NCI-H345 (cell line): ENCODE measurements around the gene GCH1.
"Not testable (repeated sequence)": the region's sequence is repeated elsewhere in the genome, so short reads cannot be mapped to it uniquely, and the experiment has no call there.

Experiments
- DNase-seq: peaks from one replicate; lab custom pipeline; 2025; lab: John Stamatoyannopoulos, UW

GCH1 gene

DNA sequence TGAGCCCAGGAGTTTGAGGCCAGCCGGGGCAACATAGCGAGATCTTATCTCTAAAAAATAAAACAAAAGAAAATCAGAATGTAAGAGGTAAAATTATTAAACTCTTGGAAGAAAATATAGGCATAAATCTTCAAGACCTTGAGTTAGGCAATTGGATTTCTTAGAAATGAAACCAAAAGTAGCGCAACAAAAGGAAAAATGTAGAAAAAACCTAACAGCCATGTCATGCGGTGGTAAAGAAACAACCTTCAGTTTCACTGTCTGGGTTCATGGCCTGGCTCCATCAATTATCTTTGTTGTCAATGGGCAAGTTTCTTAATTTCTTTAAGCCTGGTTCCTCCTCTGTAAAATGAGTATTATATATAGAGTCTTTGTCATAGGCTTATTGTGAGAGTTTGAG is 5.6 kb upstream of the GCH1 start:
- no peak for DNase-seq

DNA sequence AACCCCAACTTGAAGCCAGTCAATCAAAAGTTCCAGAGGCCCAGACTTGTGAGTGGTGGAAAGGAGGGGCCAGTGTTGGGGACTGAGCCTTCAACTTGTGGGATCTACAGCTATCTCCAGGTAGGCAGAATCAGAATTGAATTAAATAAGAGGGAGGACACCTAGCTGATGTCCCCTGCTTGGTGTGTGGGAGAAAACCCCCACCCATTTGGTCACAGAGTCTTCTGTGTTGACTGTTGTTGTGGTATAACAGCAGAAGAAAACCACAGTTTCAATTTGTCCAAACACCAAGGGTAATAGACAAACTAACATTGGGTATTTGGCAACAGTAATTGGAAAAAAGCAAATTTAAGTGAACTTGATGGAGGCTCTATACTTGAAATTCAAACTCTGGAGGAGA is 3.4 kb upstream of the GCH1 start:
- no peak for DNase-seq

DNA sequence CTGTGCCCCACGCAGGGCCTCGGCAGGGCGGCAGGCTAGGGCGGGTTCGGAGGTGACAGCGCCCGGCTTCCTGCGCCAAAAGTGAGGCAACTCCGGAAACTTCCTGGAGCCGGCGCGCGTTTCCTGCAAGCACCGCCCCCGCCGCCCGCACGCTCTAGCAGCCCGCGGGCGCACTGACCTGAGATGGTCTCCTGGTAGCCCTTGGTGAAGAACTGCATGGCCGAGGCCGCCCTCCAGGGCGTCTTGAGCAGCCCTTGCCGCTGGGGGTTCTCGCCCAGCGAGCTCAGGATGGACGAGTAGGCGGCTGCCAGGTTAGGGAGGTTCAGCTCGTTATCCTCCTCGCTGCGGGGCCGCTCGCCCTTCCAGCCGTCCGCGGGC is 494 bp downstream of the GCH1 start:
- peak; percentile 71 for DNase-seq

DNA sequence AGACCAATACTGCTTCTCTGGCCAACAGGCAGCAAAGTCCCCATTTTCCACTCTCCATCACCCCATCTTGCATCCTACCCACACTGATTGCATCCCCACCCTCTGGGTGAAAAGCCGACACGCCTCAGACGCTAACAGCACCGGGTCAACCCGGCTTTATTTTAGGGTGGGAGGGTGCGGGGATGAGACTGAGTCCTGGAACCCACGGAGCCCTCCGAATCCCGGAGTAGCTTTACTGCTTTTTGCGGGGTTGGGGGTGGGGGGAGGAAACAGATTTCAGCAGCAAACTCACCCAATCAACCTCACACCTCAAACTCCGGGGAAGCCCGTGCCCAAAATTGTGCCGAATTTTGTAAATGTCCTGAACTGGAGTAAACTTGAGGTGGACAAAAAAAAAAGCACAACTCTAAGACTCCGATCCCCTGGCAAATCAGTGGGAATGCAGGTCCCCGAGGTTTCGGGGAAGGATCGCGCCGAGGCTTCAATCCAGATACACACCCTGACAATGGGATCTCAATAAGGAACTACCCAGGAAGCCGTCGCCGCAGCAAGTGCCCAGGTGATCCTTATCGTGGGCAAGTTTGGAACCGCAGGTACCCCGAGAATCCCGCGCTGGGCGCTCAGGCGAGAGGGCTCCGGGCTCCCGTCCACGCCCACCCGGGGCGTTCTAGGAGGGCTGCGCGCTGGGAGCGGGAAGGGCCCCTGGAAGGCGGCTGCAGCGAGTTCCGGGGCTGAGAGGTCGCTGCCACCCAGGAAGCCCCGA is 1.1 kb downstream of the GCH1 start:
- DNase-seq, result no peak

DNA sequence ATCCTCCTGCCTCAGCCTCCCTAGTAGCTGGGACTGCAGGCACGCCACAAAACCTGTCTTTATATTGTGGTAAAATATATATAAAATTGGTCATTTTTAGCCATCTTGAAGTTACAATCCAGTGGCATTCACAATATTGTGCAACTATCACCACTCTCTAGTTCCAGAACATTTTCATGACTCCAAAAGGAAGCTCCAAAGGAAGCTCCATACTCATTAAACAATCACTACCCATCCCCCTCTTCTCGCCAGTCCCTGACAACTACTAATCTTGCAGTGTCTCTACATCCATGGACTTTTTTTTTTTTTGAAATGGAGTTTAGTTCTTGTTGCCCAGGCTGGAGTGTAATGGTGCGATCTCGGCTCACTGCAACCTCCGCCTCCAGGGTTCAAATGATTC is 3.1 kb downstream of the GCH1 start:
- no peak for DNase-seq

DNA sequence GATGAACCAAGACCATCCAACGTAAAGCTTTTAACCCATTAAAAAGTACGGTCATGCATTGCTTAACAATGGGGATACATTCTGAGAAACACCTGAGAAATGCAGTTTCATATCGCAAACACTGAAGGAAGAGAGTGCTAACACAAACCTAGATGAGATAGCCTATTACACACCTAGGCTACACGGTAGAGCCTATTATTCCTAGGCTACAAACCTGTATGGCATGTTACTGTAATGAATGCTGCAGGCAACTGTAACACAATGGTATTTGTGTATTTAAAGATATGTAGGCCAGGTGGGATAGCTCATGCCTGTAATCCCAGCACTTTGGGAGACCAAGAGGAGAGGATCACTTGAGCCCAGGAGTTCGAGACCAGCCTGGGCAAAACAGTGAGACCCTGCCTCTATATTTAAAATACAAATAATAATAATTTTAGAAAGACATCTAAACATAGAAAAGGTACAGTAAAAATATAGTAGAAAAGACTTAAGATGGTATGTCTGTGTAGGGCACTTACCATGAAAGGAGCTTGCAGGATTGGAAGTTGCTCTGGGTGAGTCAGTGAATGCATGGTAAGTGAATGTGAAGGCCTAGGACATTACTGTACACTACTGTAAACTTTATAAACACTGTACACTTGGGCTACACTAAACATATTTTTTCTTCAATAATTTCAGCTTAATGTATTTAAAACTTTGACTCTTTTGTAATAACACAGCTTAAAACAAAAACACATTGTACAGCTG is 4.6 kb downstream of the GCH1 start:
- DNase-seq, result not testable (repeated sequence)

DNA sequence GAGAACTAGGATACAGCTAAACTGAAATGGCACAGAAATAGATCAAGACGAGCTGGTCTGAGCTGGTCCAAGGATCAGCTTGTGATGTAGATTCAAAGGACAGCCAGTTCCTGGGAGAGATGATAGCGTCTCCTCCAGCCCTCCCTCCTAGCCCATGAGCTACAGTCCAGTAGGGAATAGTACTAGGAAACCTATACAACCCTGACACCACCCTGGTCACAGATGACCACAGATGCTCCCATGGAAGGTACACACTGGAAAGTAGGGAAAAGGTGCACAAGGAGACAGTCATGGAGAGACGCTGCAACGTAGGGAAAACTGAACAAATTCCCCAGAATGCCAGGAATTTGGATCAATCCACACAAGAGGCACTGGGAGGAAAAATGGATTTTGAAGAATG is 6.9 kb downstream of the GCH1 start:
- no peak for DNase-seq

DNA sequence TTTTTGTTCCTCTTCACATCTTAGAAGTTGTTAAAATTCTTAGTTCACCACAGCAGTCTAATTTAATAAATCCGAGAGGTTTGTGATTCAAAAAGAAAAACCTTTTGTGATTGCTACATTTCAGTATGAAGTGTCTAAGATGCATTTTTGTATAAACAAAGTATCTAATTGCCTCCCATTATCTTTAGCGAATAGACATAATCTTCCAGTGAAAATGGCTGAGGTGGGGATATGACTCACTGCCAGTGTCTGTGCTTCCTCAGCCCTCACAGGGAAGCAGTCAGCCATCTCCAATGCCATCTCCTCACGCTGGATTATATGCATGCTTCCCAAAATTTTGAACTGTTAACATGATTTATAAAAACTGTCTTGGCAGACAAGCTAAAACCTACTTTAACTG is 7.6 kb downstream of the GCH1 start:
- no peak for DNase-seq

DNA sequence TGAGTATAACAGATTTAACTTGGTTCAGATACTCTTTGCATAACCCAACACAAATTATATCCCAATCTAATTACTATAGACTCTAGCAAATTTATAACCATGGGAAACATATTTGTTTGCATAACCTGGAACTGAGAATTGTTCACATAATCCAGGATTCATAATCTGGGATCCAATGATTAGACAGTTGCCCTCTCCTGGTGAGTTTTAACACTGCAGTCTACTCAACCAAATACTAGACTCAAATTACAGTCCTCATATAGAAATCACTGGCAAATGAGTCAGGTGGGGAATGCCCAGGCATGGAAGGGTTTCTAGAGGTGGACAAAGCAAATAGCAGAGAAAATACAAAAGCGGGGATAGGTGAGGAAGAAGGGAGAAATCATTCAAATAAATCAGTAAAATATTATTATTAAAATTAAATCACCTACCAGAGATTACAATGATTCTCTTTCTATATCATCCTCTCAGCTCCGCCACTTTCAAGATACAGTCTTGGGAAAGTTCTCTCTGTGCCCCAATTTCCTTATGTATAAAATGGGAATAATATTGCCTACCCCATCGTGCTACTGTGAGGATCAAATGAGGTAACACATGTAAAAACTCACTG is 9.4 kb downstream of the GCH1 start:
- peak; percentile 35 for DNase-seq

DNA sequence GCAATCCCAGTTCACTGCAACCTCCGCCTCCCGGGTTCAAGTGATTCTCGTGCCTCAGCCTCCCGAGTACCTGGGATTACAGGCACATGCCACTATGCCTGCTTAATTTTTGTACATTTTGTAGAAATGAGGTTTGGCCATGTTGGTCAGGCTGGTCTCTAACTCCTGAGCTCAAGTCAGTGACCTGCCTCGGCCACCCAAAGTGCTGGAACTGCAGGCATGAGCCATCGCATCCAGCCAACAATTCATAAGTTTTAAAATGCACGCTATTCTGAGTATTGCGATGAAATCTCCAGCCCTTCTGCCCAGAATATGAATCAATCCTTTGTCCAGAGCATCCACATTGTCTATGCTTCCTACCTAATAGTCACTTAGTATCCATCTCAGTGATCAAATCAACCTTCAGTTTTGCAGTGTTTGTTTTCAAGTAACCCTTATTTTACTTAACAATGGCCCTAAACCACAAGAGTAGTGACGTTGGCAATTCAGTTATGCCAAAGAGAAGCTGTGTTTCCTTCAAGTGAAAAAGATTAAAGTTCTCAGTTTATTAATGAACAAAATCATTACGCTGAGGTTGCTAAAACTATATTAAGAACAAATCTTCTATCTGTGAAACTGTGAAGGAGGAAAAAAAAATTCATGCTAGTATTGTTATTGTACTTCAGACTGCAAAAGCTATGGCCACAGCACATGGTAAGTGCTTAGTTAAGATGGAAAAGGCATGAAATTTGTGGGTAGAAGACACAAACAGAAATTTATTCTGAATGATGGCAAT is 11.0 kb downstream of the GCH1 start:
- no peak for DNase-seq

DNA sequence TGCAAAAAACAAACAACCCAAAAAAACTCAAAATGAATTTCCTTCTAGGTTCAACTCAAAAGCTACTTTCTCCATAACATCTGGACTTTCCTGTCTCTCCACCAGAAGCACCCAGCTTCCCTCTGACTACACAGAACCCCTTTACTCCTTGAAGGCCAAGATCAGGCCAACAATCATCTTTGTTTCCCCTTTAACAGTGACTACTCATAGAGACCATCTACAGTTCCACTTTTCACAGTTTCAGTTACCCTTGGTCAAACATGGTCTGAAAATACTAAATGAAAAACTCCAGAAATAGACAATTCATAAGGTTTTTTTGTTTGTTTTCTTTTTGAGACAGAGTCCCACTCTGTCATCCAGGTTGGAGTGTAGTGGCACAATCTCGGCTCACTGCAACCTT is 11.8 kb downstream of the GCH1 start:
- DNase-seq, result no peak

DNA sequence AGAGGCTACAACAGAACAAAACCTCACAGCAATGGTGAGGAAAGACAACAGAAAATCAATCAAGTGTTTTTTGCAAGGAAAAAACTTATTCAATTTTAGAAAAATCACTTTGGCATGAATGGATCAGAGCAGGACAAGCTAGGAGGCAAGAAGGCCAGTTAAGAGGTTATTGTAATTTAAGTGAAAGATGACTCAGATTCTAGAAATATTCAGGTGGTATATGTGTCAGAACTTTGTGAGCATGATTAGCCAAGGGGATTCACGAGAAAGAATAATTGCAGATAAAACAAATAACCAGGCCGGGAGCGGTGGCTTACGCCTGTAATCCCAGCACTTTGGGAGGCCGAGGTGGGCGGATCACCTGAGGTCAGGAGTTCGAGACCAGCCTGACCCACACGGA is 12.7 kb downstream of the GCH1 start:
- no peak for DNase-seq

DNA sequence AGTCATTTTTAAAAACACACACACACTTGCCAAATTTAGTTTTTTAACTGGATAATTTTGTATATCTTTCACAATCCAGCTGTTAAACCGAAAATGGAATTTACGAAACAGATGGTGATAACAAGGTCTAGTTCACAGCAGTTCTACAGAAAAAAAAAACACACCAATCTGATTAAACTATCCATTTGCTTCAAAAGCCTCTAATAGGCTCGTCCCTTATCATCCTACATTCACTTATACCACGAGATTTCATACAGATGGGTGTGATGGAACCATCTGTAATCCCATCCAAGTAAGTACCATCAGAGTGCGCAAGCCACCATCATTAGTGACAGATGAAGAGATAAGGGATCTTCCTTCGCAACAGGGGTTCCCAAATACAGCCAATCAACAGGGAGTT is 20.1 kb downstream of the GCH1 start:
- DNase-seq, result no peak

DNA sequence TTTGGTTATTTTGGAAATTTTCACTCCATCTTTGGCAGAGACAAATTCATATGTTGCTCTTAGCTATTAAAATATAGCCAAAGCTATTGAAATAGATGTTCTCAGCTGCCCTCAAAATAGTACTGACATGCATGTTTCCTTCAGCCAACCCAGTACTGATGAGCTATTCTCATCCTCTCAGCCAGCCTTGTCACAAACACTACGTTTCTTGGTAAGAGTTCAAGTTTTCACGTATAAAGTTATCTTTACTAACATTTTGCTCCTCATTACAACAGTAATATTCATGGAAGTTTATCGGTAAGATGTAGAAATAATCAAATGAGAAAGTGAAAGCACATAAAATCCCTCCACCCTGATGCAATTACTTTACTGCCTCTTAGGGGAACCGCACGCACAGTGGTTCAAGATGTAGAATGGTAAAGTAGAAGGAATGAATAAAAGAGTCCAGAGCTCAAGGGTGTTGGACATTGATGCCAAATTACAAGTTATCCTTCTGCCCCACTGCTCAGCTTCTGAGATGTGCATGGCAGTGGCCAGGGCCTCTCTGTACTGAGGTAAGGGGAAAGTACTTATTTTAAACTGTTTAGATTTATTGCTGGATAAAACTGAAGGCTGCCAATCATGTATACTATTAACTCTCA is 20.7 kb downstream of the GCH1 start:
- no peak for DNase-seq

DNA sequence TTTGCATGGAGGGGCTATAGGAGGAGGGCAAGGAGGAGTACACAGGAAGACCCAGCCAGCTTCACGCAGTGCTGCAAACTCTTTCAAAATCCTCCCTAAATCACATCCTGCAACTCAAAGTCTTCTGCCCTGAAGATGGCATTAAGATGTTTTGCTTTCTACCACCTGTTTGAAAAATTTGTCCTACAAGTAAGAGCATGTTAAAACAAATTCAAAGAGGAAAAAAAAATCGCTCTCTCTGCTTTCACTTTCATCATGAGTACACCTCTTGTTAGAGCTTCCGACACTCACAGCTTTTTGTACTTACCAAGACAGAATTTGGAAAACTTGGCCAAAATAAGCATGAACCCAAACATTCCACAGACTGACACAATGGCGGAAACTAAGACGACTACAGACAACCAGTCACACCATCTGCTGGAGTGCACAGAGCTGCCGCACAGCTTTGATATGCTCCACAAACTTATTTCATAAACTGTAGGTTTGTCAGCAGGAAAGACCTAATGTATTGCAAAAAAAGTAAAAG is 21.3 kb downstream of the GCH1 start:
- DNase-seq, result no peak

DNA sequence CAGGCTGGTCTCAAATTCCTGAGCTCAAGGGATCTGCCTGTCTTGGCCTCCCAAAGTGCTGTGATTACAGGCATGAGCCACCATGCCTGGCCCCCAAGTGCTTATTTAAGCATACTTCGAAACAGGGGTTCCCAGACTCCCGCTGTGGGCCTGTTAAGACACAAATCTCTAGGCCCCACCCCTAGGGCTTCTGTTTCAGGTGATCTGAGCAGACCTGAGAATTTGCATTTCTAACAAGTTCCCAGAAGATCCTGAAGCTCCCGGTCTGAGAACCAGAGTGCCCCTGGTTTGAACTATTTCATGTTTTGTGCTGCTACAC is 25.0 kb downstream of the GCH1 start:
- DNase-seq, result no peak

DNA sequence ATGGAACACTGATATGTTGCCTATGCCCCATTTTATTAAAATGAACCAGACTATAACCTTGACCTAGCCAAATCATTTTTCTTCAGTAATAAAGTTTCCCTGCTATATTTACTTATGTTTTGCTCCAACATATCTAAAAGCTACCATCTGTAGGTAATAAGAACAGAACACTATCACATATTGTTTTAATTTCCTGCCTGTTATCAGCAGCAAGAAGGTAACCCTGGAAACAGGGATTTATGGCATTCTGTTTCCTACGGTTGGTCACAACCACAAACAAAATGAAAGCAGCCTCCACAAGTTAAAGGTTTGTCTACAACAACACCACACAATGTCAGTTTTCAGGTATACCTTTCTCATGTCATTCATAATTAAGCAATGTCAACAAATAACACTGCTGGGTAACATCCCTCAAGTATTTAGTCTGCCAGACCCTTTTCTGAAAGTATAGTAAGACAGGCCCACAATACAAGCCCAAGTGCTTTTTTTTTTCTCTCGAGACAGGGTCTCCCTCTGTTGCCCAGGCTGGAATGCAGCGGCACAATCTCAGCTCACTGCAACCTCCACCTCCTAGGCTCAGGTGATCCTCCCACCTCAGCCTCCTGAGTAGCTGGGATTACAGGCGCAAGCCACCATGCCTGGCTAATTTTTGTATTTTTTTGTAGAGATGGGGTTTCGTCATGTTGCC is 25.5 kb downstream of the GCH1 start:
- no peak for DNase-seq

DNA sequence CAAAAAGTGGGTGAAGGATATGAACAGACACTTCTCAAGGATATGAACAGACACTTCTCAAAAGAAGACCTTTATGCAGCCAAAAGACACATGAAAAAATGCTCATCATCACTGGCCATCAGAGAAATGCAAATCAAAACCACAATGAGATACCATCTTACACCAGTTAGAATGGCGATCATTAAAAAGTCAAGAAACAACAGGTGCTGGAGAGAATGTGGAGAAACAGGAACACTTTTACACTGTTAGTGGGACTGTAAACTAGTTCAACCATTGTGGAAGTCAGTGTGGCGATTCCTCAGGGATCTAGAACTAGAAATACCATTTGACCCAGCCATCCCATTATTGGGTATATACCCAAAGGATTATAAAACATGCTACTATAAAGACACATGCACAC is 27.0 kb downstream of the GCH1 start:
- DNase-seq, result not testable (repeated sequence)

DNA sequence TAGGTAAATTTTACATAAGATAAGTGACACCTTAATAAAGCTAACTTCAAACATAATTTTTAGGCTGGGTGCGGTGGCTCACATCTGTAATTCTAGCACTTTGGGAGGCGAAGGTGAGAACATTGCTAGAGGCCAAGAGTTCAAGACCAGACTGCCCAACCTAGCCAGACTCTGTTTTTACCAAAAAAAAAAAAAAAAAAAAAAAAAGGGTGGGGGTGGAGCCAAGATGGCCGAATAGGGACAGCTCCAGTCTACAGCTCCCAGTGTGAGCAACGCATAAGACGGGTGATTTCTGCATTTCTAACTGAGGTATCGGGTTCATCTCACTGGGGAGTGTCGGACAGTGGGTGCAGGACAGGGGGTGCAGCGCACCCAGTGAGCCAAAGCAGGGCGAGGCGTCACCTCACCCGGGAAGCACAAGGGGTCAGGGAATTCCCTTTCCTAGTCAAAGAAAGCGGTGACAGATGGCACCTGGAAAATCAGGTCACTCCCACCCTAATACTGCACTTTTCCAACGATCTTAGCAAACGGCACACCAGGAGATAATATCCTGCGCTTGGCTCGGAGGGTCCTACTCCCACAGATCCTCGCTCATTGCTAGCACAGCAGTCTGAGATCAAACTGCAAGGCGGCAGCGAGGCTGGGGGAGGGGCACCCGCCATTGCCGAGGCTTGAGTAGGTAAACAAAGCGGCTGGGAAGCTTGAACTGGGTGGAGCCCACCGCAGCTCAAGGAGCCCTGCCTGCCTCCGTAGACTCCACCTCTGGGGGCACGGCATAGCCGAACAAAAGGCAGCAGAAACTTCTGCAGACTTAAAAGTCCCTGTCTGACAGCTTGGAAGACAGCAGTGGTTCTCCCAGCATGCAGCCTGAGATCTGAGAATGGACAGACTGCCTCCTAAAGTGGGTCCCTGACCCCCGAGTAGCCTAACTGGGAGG is 32.2 kb downstream of the GCH1 start:
- DNase-seq, result peak; percentile 4

DNA sequence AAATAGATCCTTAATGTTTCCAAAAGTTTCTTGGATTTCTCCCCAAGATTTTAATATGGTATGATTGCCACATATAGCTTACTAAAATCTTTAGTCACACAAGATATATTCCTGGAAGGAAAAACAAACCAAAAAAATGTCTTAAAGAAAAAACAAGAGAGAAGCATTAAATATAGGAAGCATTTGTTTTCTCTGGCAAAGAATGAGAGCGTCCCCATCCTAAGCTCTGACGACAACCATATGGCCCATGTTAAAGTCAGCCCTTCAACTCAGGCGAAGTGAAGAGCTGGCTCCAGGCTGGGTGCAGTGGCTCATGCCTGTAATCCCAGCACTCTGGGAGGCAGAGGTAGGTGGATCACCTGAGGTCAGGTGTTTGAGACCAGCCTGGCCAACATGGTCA is 35.6 kb downstream of the GCH1 start:
- DNase-seq, result no peak
